ENCODE results near the gene TOM1L2. TPM values are rescaled to one million over a fixed set of nuclear protein-coding genes. Genes with fewer than 3 reads are reported as not detected.

The TOM1L2 gene
- total and polyA plus RNA-seq, 2 of the 4 experiments (the other 2 are of a cell fraction) = 34.4 to 51.7 TPM

- Histone ChIP-seq H4K8ac (ENCODE audit: low read depth in 2 of 2, low read length in 2 of 2) (no peak overlapping the region), H2AK9ac (replicated peaks; ENCODE audit: low read depth, low read length, poor library complexity) (no peak overlapping the region), H3K4me2 (ENCODE audit: low read depth, low read length) (no peak overlapping the region), H4K5ac (ENCODE audit: low read depth, low read length) (no peak overlapping the region), H3K56ac (ENCODE audit: extremely low read depth, insufficient read depth, low read length) (no peak overlapping the region), H2AFZ (replicated peaks; ENCODE audit: low read length, poor library complexity) (no peak overlapping the region), H2BK120ac (ENCODE audit: low read depth, low read length) (no peak overlapping the region), H3K79me1 (ENCODE audit: low read depth in 1 of 2, low read length in 2 of 2) (no peaks in the 10 kb centered on the region), H2BK20ac (ENCODE audit: low read depth, low read length) (no peak overlapping the region), H3K9me1 (ENCODE audit: insufficient read depth, low read length) (peaks cover 11% of the 10 kb centered on the region), H3K27ac (ENCODE audit: insufficient read depth, low read length) (no peak overlapping the region), H3K9ac (ENCODE audit: low read depth, low read length) (no peak overlapping the region), H3K18ac (ENCODE audit: low read depth, low read length) (no peak overlapping the region), H2AK5ac (ENCODE audit: low read depth, low read length) (no peak overlapping the region), H3K9me3 (ENCODE audit: control insufficient read depth, insufficient read depth, low read length) (no peaks in the 10 kb centered on the region), H3K23ac (ENCODE audit: low read depth, low read length) (no peak overlapping the region), H3K4me3 (ENCODE audit: insufficient read depth, low read depth, low read length) (no peak overlapping the region), H3K4me1 (ENCODE audit: control insufficient read depth, insufficient read depth, low read length) (peaks cover 2% of the 10 kb centered on the region; the same call in 1 of the 2 replicates), H3K36me3 (ENCODE audit: control insufficient read depth, insufficient read depth, low read length) (no peaks in the 10 kb centered on the region), H4K91ac (ENCODE audit: insufficient read depth, low read depth, low read length) (no peak overlapping the region), H4K20me1 (ENCODE audit: insufficient read depth, low read length) (no peaks in the 10 kb centered on the region), H3K27me3 (ENCODE audit: control insufficient read depth, insufficient read depth, low read length) (no peaks in the 10 kb centered on the region), H3K14ac (replicated peaks; ENCODE audit: low read depth, low read length) (no peak overlapping the region), H3K4ac (ENCODE audit: low read depth, low read length) (no peak overlapping the region), H2BK5ac (ENCODE audit: low read depth, low read length, poor library complexity, severe bottlenecking) (no peak overlapping the region), H2BK15ac (ENCODE audit: low read depth, low read length) (no peak overlapping the region)
- ATAC-seq (ENCODE audit: low read depth) (no peak), DNase-seq (no peak)
- 86% methylated on average over 1 of the region's 8 CpGs; no CpG with 5 or more reads in 1 of the 2 experiments for WGBS, 2 experiments (ENCODE audit: extremely low coverage in 2 of 2, insufficient read length in 1 of 2)
- intact Hi-C loops (cut with micrococcal nuclease) = no loop called here
- BruUV-seq (replicated peaks) = no TSS peak
- in situ Hi-C loops (cut with MboI; ENCODE audit: low sequenced_read_pairs) = no loop called here
- POLR2A ChIA-PET (ENCODE audit: unreplicated experiment) = no interaction called here
- TF ChIP-seq MAZ (IDR thresholded peaks at IDR 0.05; ENCODE audit: borderline replicate concordance, low read depth, low read length) (no peak), NFE2L2 (IDR thresholded peaks at IDR 0.05; ENCODE audit: low read depth, low read length) (no peak), FOS (IDR thresholded peaks at IDR 0.05; ENCODE audit: low read depth, low read length) (no peak), ELK1 (IDR thresholded peaks at IDR 0.05; ENCODE audit: borderline replicate concordance, low read depth, low read length) (no peak), MXI1 (IDR thresholded peaks at IDR 0.05; ENCODE audit: borderline replicate concordance, low read depth, low read length) (no peak), RCOR1 (IDR thresholded peaks at IDR 0.05; ENCODE audit: insufficient replicate concordance, low read length) (no peak), CEBPB (IDR thresholded peaks at IDR 0.05; ENCODE audit: low read depth, low read length) (no peak), CHD1 (IDR thresholded peaks at IDR 0.05; ENCODE audit: low read depth, low read length) (no peak), CTCF (conservative IDR thresholded peaks at IDR 0.05; ENCODE audit: low read depth, low read length) (no peak), RFX5 (IDR thresholded peaks at IDR 0.05; ENCODE audit: low read depth, low read length) (no peak), RAD21 (IDR thresholded peaks at IDR 0.05; ENCODE audit: low read length) (no peak), MAFK (IDR thresholded peaks at IDR 0.05; ENCODE audit: low read depth, low read length) (no peak), POLR2A (IDR thresholded peaks at IDR 0.05; ENCODE audit: low read depth, low read length) (no peak), BHLHE40 (IDR thresholded peaks at IDR 0.05; ENCODE audit: low read depth, low read length) (no peak), USF2 (IDR thresholded peaks at IDR 0.05; ENCODE audit: low read depth, low read length) (no peak), SMC3 (IDR thresholded peaks at IDR 0.05; ENCODE audit: low read depth, low read length) (no peak)
- CTCF ChIA-PET = no interaction called here
- dilution Hi-C loops (cut with HindIII; ENCODE audit: low sequenced_read_pairs, unreplicated experiment) = no loop called here
These were observed 27.8 kb upstream of the TOM1L2 start for GRCh38 chr17:18000030-18000408.

Data from IMR-90 (cell line).